Activated CD4-positive, alpha-beta T cell treated with anti-CD3 and anti-CD28 coated beads, Interleukin-2, Interleukin-4, amounts not matched to agents 100 ng/mL and 50 ng/mL, durations not matched to agents 16 hours and 8 hours (primary cell): ENCODE results near the gene LRRC10.
A peak's percentile ranks its signal among the peaks of the same experiment; 100 is the strongest.

Experiments used
- DNase-seq: peaks from one replicate; pipeline ENCODE4 v3.0.0-alpha.2; 2020; ENCODE audit warnings: low spot score

LRRC10 gene, protein sequence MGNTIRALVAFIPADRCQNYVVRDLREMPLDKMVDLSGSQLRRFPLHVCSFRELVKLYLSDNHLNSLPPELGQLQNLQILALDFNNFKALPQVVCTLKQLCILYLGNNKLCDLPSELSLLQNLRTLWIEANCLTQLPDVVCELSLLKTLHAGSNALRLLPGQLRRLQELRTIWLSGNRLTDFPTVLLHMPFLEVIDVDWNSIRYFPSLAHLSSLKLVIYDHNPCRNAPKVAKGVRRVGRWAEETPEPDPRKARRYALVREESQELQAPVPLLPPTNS

DNA sequence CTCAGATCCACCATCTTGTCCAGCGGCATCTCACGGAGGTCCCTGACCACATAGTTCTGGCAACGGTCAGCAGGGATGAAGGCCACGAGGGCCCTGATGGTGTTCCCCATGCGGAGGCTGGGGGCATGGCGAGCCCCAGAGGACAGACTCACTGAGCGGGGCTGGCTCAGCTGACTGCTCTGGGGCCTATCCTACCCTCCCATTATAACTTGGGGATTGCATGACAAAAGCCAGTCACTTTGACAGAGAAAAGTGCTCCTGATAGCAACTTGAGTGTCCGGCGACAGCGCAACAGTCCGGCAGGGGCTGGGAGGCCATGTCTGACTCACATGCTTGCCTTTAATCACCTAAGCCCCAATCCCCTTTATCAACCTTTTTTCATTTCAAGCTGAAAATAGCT is at the start of gene LRRC10:
LRRC10 (minus strand) TSS at position 179 of the 400 bp plus-strand sequence; CDS start at position 110, 69 bp downstream.
- no peak for DNase-seq

DNA sequence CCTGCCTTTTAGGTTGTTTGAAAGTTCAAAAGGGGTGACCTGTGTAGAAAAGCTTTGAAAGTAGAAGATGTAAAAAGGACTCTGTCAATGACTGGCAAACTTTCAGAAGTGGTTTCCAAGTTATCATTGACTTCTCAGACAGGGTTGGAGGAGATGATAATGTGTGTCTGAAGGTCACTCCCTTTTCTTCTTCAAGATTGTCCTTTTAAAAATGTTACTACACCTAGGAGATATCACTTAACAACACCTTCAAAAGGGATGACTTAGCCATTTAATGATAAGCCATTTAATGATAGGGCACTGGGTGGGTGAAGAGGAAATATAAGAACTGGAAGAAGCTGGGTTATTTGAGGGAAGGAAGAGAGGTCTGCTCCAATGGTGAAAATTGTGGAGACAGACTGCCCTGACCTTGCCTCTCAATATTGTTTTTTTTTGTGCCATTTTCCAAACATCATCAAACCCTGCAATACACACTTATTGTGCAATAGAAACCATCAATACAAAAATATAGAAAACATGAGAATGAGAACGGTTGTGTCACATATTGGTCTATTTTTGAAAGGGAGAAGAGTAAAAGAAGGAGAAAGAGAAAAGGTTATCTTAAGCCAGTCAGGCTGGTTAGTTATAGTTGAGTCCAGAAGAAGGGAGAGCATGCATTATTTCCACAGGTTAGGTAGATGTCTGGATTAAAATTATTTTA is 49.6 kb upstream of the LRRC10 start:
- DNase-seq: no peak

DNA sequence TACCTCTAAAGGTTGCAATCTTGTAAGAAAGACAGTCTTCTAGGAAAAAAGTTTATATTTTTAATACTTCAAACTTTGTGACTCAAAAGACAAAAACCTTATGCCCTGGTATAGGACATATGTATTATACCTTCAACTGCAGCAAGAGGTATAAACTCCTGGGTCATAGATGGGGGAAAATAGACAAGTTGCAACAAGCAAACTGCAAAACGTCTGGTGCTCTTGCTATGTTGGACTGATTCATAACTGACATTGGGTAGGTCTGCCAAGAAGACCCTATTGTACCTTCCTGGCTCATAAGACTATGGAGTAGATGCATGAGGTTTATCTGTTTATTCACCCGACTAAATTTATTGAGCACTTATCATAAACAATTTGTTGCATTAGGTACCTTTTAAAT is 47.5 kb upstream of the LRRC10 start:
- no peak for DNase-seq

DNA sequence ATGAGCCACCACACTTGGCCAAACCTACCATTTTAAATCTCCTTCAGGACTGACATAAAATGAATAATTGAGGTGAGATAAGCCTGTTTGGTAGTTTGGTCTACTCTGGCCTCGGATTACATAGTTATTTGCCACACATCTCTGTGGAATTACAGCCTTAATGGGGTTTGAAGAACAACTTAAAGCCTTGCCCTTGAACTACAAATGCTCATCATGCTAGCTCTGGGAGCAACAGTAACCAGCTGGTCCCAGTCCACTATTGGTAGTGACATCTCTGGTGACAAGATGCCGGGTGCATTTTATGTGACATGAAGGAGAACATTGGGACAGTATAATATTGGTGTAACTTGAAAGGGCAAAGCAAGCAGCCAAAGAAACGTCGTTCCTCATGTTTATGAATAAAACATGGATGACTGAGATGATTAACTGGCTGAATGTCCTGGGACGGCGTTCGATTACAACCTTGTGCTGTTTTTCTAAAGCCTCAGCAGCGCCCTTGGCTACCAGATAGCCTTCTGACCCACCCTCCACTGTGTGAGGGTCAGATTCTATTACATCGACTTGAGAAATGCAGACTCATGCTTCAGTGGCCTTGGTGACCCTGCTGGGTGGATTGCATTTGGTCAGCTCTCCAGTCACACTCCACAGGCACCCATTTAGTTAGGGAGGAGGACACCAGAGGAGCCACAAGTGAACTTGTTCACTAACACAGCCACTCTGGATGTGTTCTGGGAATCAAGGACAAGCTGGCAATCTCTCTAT is 46.9 kb upstream of the LRRC10 start:
- DNase-seq: no peak

DNA sequence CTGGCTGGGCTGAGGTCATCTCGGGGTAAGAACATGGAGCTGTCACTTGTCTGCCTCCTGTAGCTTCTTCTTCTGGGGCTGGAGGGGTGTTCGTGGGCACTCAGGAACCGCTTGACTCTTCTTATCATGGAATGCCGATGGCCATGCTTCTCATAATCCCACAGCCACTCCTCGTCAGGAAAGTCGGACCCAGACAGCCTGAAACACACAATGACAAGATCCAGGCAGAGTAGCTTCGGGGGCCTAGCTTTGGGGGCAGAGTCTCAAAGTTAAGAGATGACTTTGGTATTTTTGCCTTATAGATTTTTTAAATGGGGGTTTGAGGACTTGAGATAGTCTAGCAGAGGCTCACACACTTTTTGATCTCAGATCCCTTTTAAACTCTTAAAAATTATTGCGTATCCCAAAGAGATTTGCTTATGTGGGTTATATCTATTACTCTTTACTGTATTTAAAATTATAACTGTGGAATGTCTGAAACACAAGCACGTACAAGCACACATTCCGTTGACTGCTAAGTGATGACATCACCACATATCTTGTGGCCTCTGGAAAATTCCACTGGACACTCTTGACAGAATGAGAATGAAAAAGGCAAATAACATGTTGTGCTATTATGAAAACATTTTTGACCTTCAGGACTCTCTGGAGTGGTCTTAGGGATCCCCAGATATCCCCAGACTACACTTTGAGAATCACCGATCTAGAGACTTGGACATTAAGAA is 45.1 kb upstream of the LRRC10 start:
- DNase-seq: no peak

DNA sequence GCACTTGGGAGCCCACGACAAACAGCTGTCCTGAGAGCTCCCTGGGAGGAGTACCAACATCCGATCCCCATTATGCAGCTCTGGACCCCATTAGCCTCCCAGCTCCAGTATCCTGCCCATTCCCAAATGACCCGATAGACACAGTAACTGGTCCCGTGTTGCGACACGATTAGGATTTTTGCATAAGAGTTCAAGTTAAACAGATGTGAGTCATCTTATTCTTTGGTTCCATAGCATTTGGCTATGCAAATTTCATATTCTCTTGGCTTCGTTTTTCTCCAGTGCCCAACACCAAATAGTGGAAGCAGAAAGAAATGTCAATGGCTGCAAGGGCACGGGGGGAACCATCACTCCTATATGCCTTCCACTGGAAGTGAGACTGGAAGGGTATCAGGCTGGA is 43.0 kb upstream of the LRRC10 start:
- no peak for DNase-seq

DNA sequence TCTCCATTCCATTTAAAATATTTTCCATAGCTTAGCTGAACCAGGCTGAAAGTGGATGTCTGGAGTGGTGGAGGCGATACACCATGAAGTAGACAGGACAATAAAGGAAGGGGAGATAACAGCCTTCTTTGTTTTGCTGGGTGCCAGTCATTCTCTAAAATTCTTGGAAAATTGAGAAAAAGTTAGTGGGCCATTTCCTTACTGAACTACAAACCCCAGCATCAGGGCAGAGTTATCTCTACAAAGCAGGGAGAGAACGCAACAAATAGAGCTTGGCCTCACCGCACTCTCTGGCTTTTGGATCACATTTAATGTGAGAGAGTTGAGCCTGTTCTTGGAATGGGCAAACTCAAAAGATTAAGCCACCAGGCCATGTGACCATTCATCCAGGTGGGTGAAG is 41.2 kb upstream of the LRRC10 start:
- DNase-seq: no peak

DNA sequence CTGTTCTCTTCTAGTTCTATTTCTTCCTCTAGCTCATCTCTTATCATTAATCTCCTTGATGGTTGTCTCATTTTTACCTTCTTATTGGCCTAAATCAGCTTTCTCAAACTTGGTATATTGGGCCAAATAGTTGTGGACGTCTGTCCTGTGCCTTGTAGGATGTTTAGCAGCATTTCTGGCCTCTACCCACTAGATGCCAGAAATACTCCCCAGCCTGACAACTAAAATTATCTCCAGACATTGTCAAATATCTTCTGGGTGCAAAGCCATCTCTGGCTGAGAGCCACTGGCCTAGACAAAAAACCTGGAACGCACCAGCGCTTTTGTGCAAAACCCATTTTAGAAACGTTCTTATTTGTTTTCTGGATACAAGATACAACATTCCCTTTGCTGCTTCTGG is 38.8 kb upstream of the LRRC10 start:
- no peak for DNase-seq

DNA sequence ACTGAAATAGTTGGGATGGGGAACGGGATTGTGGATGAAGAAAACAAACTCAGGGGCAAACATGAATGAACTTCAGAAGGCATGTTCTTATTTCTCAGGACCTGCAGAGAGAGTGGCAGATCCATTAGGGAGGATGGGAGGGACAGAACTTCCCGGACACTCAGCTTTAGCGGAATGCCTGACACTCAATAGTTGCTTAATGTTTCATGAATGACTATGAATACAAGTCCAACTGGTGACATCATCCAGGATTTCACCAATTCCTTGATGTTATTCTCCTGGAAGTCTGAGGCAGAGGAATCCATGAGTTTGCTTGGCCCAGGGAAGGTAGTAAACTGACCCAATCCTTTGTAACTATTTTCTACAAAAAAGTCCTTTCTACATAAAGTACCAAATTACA is 37.8 kb upstream of the LRRC10 start:
- DNase-seq: no peak

DNA sequence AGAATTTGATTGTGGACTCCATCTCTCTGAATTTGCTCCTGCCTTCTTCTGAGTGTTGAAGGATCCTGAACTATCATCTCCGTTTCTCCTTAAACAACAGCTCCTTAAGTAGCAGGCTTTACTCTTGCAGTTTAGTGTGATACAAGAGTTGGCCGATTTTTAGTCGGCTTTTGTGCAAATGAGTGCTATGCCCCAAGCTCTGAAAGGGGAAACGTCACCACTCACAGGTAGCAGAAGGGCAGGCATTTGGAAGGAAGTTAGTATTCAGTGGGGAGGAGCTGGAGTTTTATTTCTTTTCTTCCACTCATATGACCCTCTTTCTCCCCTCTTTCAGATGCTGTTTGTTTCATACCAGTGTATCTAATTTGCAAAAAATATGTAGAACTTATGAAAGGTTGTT is 36.5 kb upstream of the LRRC10 start:
- DNase-seq: no peak

DNA sequence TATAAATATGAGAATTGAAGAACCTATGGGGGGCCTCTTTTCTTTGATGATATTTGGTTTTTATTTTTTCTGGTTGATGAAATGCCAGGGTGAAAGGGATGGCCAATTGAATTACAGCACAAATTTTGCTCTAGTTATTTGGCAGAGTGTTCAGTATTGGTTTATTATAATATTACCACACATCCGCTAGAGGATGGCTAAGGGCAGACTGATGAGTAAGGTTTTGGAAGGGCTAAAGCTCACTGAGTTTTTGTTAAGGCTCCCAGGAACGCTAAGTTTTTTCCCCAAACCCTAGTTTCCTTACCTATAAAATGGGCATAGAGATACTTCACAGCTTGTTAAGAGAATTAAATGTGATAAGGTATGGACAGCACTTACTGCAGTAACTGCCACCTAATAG is 34.3 kb upstream of the LRRC10 start:
- DNase-seq: no peak

DNA sequence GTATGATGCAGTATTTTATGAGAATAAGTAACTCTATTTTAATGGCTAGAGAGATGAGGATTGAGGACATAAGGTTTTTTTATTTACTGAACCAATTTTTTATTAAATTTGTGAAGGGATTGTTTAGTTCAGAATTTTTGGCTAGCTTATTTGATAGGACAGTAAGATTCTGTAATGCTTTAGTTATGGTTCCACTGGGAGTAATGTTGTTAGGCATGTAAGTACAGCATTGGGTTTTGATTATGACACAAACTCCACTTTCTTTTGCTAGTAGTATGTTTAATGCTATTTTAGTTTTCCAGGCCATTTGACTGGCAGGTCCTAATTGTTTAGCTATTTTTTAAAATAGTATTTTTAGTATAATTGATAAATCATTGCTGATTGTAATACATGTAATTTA is 33.8 kb upstream of the LRRC10 start:
- DNase-seq: no peak

DNA sequence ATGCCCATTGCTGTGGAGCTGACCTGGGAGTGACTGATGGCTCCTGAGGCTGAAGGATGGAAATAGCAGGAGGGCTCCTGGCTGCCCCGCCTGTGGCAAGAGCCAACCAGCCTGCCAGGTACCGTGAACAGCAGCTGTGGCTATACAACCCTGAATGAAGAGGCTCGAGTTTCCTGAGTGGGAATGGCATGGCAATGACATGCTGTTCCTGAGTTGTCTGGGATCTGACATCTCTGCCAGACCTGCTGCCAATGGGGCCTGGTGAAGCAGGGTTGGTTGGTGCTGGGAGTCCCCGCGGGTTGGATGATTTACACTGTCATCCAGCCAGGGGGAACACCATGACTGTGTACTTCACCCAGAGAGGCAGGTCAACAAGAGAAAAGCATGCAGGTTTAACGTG is 31.8 kb upstream of the LRRC10 start:
- DNase-seq: no peak

DNA sequence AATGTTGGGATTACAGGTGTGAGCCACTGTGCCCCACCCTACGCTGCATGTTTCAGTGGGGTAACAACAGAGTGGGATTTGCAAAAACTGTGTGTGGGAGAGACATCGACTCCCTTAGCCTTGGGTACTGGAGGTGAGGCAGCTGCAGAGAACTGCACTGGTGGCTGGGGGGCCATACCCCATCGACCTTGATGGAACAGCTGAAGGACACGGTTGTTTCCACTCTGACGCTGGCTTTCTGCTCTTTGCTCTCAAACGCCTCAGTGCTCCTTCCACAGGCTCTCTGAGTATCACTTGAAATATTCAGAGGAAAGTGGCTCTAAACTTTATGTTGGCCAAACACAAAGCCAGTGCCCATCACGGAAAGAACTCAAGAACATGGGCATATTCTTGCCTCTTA is 30.8 kb upstream of the LRRC10 start:
- no peak for DNase-seq

DNA sequence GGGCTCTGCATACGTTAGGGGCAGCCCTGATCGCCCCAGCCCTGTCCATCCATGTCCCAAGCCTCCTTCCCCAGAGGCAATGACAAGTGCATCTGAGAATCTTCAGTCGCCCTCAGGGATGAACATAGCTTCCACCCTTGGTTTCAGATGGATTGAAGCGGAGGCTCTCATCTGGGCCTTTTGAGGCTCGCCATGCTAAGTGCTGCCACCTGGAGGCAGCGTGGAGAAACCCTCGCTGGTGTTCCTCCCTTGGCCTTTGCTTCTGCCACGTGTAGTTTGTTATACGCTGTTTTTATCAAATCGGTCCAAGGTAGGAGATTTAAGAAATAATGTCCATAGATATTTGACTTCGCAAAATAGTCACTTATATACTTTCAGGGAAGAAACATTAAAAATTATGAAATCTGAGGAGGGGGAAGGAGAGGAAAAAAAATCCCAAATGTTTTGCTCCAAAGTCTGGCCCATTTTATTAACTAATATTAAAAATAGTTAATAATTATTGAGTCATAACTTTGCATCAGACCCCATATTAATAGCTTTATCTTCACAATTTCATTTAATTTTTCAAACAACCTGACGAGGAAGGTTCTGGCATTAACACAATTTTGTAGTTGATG is 28.8 kb upstream of the LRRC10 start:
- DNase-seq: peak; percentile 72

DNA sequence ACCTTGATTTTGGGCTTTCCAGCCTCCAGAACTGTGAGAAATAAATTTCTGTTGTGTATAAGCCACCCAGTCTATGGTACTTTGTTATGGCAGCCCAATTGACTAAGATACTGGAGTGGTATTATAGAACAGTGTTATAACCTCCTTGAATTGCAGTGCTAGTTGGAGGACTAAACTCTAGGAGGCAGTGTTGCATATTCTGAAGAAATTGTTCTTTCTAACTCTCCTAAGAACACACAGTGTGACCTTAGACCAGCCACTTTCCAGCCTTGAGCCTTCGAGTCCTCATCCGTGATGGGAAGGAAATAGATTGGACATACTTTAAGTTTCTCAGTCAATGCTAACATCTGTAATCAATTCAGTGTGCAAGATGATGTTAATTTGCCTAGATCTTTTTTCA is 22.4 kb upstream of the LRRC10 start:
- peak; percentile 6 for DNase-seq

DNA sequence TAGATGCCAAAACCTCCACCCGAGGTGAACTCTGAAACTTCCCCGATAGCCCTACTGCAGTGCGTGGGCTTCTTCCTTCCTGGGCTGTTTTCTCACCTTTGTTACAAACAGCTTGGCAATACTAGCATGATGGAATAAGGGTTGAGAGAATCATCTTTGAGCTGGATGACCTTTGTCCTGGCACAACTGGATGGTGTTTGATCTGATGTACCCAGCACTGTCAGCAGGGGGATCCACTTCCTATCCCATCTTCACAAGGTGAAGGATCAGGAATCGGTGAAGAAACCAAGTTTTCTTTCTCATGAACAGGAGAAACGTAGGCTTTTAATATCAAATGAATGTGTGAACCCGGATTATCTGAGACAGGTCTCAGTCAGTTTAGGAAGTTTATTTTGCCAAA is 19.5 kb upstream of the LRRC10 start:
- no peak for DNase-seq

DNA sequence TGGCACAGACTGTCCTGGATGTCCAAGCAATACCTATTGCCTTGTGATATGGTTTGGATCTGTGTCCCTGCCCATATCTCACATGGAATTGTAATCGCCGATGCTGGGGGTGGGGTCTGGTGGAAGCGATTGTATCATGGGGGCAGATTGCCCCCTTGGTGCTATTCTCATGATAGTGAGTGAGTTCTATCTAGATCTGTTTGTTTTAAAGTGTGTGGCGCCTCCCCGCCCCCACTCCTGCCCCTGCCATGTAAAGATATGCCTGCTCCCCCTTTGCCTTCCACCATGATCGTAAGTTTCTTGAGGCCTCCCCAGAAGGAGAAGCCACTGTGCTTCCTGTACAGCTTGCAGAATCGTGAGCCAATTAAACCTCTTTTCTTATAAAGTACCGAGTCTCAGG is 16.8 kb upstream of the LRRC10 start:
- no peak for DNase-seq

DNA sequence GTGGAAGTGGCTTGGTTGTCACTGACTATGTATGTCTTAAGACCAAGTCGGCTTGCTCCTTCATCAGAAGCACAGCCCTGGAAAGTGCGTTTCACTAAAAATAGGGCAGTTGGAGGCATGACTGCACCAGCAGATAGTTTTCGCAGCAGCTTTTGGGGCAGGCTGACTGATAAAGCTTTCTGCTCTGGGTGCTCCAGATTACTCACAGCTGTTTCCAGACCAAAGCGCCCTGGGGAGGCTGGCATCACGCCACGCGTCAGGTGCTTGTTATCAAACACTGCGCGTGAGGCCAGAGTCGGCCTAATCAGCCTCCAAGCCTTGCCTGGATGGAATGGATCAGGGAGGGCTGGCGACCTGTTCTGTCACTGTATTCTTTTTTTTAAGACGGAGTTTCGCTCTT is 13.3 kb upstream of the LRRC10 start:
- DNase-seq: no peak

DNA sequence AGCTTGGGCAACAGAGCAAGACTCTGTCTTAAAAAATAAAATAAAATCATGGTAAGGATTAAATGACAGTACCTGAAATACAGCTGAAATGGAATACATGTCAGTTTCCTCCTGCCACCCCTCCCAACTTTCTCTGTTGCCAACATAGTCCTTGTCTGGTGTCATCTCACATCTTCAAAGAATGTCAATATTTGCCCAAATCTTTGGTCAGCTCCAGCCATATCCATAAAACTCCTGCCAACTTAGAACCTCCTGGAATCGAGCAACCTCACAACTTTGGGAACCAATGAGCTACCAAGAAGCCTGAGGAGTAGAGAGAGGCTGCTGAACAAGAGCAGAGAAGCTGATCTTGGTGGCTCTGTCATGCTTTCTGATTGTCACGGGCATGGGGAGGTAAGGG is 10.8 kb upstream of the LRRC10 start:
- no peak for DNase-seq

DNA sequence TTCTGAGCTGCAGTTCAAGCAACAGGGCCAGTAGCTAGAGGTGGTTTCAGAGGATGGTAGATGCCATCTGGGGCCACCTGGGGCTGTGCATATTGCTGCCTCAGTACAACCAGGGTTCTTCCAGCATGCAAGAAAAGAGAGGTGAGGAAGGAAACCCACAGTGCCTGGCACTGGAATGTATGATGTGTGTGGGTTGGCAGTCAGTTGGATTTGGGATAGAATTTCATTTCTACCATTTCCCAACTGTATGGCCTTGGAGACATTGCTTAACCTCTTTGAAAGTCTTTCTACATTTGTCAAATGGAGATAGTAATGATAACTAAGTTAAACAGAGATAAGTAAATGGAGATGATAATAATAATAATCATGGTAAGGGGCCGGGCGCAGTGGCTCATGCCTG is 10.2 kb upstream of the LRRC10 start:
- no peak for DNase-seq

DNA sequence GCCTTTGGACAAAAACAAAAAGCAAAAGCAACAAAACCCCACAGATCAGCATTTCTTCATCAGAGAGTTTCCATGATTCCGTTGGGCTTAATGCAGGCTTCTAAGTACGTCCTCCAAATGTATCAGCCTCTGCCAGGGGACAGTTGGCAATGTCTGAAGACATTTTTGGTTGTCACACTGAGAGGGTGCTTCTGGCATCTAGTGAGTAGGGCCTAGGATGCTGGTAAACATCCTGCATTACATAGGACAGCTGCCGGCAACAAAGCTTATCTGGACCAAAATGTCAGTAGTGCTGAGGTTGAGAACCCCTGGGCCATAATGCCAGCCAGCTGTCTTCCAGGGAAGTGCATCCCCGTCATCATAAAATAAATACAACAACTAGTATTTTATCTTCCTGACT is 9.4 kb upstream of the LRRC10 start:
- no peak for DNase-seq
